Sigmoid colon (tissue), 4 donors: ENCODE measurements around the gene FOXS1.

Experiments
- CTCF ChIP-seq, 4 experiments: fragments of 450-650 bp in 3 of 4; fragments of 200-600 bp in 1 of 4; IDR thresholded peaks; one replicate each; pipeline ENCODE4 v1.5.1; 2016 to 2019; ENCODE audit warnings: antibody characterized with exemption in 4 of 4, mild to moderate bottlenecking in 3 of 4, moderate library complexity in 2 of 4
- EP300 ChIP-seq, 4 donors: sonication (generic); formaldehyde crosslinking; IDR thresholded peaks; one replicate each; pipeline ENCODE4 v1.6.1; 2017; ENCODE audit warnings: antibody characterized with exemption in 4 of 4
- POLR2AphosphoS5 ChIP-seq, 4 donors: sonication (generic); formaldehyde crosslinking; IDR thresholded peaks; one replicate each; pipeline ENCODE4 v1.6.1; 2017; ENCODE audit warnings: antibody characterized with exemption in 4 of 4

GRCh38 chr20:31817461-31817860, 27.9 kb downstream of the FOXS1 start:
- no peak for TF ChIP-seq CTCF (IDR thresholded peaks at IDR 0.05)
- no peak for TF ChIP-seq POLR2AphosphoS5 (IDR thresholded peaks at IDR 0.05)
- no peak for TF ChIP-seq EP300 (IDR thresholded peaks at IDR 0.05)
